DMS53 (cell line): ENCODE measurements around the gene FASTK.
"Not testable (repeated sequence)": the region's sequence is repeated elsewhere in the genome, so short reads cannot be mapped to it uniquely, and the experiment has no call there.

ENCODE experiments used
- DNase-seq: peaks from one replicate; lab custom pipeline; 2025; lab: John Stamatoyannopoulos, UW

Gene FASTK

GRCh38 chr7:151046603-151047573, 33.7 kb downstream of the FASTK start:
- DNase-seq = peak; percentile 66

DNA sequence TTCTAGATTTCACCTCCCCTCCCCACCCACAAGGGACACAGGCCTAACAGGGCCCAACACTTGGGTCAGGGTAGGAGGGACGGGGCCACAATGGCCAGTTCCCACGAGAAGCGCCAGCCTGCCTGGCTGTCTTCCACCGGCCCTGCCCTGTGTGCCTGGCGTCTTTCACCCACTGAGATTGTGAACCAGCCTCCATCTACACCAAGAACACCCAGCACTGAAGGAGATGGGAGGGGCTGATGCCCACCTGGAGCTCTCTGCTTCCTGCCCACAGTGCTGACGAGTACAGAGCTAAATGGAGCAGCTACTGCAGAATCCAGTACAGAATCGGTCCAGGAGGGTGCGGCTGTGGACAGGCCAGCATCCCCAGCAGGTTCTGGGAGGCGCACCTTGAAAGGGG, 34.6 kb downstream of the FASTK start:
- no peak for DNase-seq

DNA sequence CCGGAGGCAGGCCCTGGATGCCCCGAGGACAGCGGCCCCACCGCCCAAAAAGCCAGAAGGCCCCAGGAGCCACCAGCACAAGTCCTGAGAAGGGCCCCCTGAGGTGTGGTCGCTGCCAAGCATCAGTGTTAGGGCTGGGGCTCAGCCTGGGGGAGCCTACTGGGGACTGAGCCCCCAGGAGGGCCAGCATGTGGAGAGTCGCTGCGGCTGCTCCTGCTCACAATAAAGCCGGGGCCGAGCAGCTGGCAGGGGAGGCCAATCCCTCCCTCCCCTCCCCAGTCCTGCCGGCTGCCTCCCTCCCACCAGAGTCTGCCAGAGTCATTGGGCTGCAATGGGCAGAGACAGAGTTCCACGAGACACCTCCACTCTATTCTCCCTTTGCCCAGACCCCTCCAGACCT, 35.3 kb downstream of the FASTK start:
- DNase-seq = no peak

- DNase-seq = no peak
Observed at GRCh38 chr7:151043959-151044358, 36.6 kb downstream of the FASTK start.

DNA sequence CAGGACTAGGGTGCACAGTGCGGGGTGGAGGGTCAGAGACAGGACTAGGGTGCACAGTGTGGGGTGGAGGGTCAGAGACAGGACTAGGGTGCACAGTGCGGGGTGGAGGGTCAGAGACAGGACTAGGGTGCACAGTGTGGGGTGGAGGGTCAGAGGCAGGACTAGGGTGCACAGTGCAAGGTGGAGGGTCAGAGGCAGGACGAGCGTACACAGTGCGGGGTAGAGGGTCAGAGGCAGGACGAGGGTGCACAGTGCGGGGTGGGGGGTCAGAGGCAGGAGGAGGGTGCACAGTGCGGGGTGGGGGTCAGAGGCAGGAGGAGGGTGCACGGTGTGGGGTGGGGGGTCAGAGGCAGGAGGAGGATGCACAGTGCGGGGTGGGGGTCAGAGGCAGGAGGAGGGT, 37.2 kb downstream of the FASTK start:
- not testable (repeated sequence) for DNase-seq

GRCh38 chr7:151040616-151041375, 39.8 kb downstream of the FASTK start:
- no peak for DNase-seq

- no peak for DNase-seq
Observed at GRCh38 chr7:151039850-151040548, 40.6 kb downstream of the FASTK start.

DNA sequence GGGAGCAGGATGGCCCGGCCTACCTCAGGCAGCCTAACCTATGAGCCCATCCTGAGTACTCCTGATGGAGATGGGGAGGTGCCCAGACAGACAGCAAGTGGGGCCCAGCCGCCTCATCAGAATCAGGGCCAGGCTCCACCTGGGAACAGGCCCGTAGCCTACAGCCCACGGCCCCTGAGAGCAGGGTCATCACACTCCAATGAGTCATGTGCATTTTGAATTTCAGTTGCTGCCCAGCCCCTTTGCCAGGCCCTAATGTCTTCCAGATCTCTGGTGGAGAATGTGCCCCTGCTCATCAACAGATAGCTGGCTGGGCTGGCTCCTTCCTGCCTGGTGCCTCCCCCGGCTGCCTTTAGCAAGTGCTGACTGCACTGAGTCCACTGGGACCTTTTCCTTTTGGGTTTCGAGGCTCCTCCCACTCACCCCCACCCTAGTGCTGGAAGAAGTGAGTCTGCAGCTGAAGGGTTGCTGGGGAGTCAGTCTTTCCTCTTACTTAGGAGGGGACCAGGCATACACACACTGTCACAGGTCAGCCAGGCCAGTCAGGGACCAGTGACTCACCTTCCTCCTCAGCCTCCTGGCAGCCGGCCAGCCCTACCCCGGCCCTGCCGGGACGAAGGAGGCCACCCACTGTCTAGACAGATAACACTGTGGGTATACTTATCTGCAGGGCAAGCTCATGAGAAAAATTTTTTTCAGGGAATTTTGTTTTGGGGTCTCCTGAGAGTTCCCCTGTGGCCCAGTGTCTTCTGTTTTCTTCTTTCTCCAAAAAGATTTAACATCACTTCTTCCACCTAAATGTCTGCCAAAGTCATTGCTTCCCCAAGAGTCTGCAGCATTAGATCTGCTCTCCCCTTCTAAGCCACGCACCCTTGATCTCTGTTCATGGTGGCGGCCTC, 41.4 kb downstream of the FASTK start:
- DNase-seq = peak; percentile 93

DNA sequence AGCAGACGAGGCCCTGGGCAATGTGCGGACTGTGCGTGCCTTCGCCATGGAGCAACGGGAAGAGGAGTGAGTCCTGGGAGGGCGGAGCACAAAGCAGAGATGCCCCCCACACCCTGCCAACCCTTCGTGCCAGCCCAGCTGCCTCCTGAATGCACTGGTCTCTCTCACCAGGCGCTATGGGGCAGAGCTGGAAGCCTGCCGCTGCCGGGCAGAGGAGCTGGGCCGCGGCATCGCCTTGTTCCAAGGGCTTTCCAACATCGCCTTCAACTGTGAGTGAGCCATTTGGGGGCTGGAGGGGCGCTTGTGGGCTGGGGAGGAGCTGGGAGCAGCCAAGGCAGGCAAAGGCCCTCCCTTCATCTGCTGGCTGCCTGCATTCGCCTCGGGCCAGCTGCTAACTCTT, 44.7 kb downstream of the FASTK start:
- DNase-seq = no peak

DNA sequence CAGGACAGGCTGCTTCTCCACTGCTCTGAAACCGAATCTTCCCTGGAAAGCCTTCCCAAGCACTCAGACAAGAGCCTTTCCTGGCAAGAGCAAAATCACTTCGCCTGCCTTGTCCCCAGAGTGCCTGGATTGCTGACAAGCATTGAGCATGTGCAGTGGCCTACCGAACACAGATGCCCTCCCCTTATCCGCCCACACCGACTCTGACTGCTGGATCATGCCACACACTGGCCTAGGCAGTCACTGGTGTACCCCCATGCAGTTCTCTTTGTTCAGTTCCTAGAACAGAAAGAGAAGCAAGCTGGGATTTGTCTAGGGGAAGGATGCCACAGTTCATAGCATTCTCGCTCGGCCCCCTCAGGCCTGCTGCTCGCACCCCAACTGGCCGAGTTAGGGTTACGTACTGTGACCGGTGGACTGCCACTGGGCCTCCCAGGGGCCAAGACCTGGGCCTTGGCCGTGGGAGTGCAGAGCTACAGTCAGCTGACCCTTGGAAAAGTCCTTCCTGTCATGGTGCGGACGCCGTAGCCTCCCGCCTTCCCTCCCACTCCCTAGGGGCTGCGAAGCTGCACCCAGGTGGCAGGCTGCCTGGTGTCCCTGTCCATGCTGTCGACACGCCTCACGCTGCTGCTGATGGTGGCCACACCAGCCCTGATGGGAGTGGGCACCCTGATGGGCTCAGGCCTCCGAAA, 45.4 kb downstream of the FASTK start:
- DNase-seq = no peak

GRCh38 chr7:151034312-151035025, 46.1 kb downstream of the FASTK start:
- DNase-seq = no peak

- DNase-seq = no peak
Observed at GRCh38 chr7:151033864-151034249, 46.8 kb downstream of the FASTK start.

- no peak for DNase-seq
Observed at GRCh38 chr7:151032936-151033863, 47.4 kb downstream of the FASTK start.

- DNase-seq = no peak
Observed at GRCh38 chr7:151031011-151031410, 49.6 kb downstream of the FASTK start.

- no peak for DNase-seq
Observed at GRCh38 chr7:151028948-151029501, 51.6 kb downstream of the FASTK start.

- peak; percentile 100 for DNase-seq
Observed at GRCh38 chr7:151028131-151028947, 52.3 kb downstream of the FASTK start, which contains the start of gene ABCB8. TSS of gene ABCB8 (plus strand) at chr7:151028450. CDS start at chr7:151028516, 66 bp downstream.

GRCh38 chr7:151027728-151028130, 52.9 kb downstream of the FASTK start:
- not testable (repeated sequence) for DNase-seq
